ENCODE results near the gene RNF8.
"Not testable (repeated sequence)": the region's sequence is repeated elsewhere in the genome, so short reads cannot be mapped to it uniquely, and the experiment has no call there.

Gene RNF8

GRCh38 chr6:37338317-37338716, 15.5 kb upstream of the RNF8 start:
- DNase-seq; H3K27ac ChIP-seq (ENCODE audit: low read depth, low read length); H3K4me2 ChIP-seq (ENCODE audit: low read length); H2BK15ac ChIP-seq (replicated peaks; ENCODE audit: low read depth); H2AK5ac ChIP-seq (ENCODE audit: low read length); H2BK120ac ChIP-seq (ENCODE audit: low read depth, low read length); H3K23ac ChIP-seq (ENCODE audit: low read length); H3K79me2 ChIP-seq (ENCODE audit: control insufficient read depth, insufficient read depth, low read length); H3K79me1 ChIP-seq (ENCODE audit: low read length); H2BK5ac ChIP-seq (ENCODE audit: low read length); H3K4ac ChIP-seq (ENCODE audit: low read depth, low read length); H3K27me3 ChIP-seq (ENCODE audit: insufficient read depth, low read length, poor library complexity); H4K8ac ChIP-seq (ENCODE audit: low read depth, low read length); H4K5ac ChIP-seq (ENCODE audit: low read length); H3K36me3 ChIP-seq (ENCODE audit: control insufficient read depth, insufficient read depth, low read length); H3K4me1 ChIP-seq (ENCODE audit: control insufficient read depth, low read depth, low read length); H3K56ac ChIP-seq (ENCODE audit: low read length); H3K9ac ChIP-seq (ENCODE audit: low read length); H3K4me3 ChIP-seq (ENCODE audit: low read length); H3K18ac ChIP-seq (ENCODE audit: low read length): not testable (repeated sequence)
- no CpG with 5 or more reads among the region's 3 CpGs for WGBS (ENCODE audit: extremely low coverage, insufficient coverage, low lambda C conversion rate)

GRCh38 chr6:37338745-37339255, 15.0 kb upstream of the RNF8 start:
- H3K23ac ChIP-seq (ENCODE audit: low read length), result no peak overlapping the region
- H3K79me1 ChIP-seq (ENCODE audit: low read length), result no peaks in the 10 kb centered on the region
- H4K8ac ChIP-seq (ENCODE audit: low read depth, low read length), result no peak overlapping the region
- no peak overlapping the region for H3K4me2 ChIP-seq (ENCODE audit: low read length)
- H3K18ac ChIP-seq (ENCODE audit: low read length), result no peak overlapping the region
- no peaks in the 10 kb centered on the region for H3K27me3 ChIP-seq (ENCODE audit: insufficient read depth, low read length, poor library complexity)
- H2BK15ac ChIP-seq (replicated peaks; ENCODE audit: low read depth), result no peak overlapping the region
- no peaks in the 10 kb centered on the region for H3K79me2 ChIP-seq (ENCODE audit: control insufficient read depth, insufficient read depth, low read length)
- H3K9ac ChIP-seq (ENCODE audit: low read length), result no peak overlapping the region
- H3K4ac ChIP-seq (ENCODE audit: low read depth, low read length), result no peak overlapping the region
- H3K56ac ChIP-seq (ENCODE audit: low read length), result no peak overlapping the region
- H4K5ac ChIP-seq (ENCODE audit: low read length), result no peak overlapping the region
- no CpG with 5 or more reads among the region's 5 CpGs for WGBS (ENCODE audit: extremely low coverage, insufficient coverage, low lambda C conversion rate)
- H3K4me1 ChIP-seq (ENCODE audit: control insufficient read depth, low read depth, low read length), result no peaks in the 10 kb centered on the region
- H3K4me3 ChIP-seq (ENCODE audit: low read length), result no peak overlapping the region
- no peaks in the 10 kb centered on the region for H3K36me3 ChIP-seq (ENCODE audit: control insufficient read depth, insufficient read depth, low read length)
- no peak for DNase-seq
- H2BK5ac ChIP-seq (ENCODE audit: low read length), result no peak overlapping the region
- H2AK5ac ChIP-seq (ENCODE audit: low read length), result no peak overlapping the region
- no peak overlapping the region for H3K27ac ChIP-seq (ENCODE audit: low read depth, low read length)
- H2BK120ac ChIP-seq (ENCODE audit: low read depth, low read length), result no peak overlapping the region

GRCh38 chr6:37339741-37340638, 13.8 kb upstream of the RNF8 start:
- Histone ChIP-seq H3K79me1 (ENCODE audit: low read length) (no peaks in the 10 kb centered on the region), H3K4me3 (ENCODE audit: low read length) (no peak overlapping the region), H3K4ac (ENCODE audit: low read depth, low read length) (no peak overlapping the region), H3K4me2 (ENCODE audit: low read length) (no peak overlapping the region), H3K56ac (ENCODE audit: low read length) (no peak overlapping the region), H3K23ac (ENCODE audit: low read length) (no peak overlapping the region), H3K79me2 (ENCODE audit: control insufficient read depth, insufficient read depth, low read length) (no peaks in the 10 kb centered on the region), H2BK120ac (ENCODE audit: low read depth, low read length) (no peak overlapping the region), H3K4me1 (ENCODE audit: control insufficient read depth, low read depth, low read length) (no peaks in the 10 kb centered on the region), H3K27ac (ENCODE audit: low read depth, low read length) (no peak overlapping the region), H3K18ac (ENCODE audit: low read length) (no peak overlapping the region), H3K27me3 (ENCODE audit: insufficient read depth, low read length, poor library complexity) (no peaks in the 10 kb centered on the region), H2BK5ac (ENCODE audit: low read length) (no peak overlapping the region), H4K8ac (ENCODE audit: low read depth, low read length) (no peak overlapping the region), H2AK5ac (ENCODE audit: low read length) (no peak overlapping the region), H3K36me3 (ENCODE audit: control insufficient read depth, insufficient read depth, low read length) (no peaks in the 10 kb centered on the region), H4K5ac (ENCODE audit: low read length) (no peak overlapping the region), H2BK15ac (replicated peaks; ENCODE audit: low read depth) (no peak overlapping the region), H3K9ac (ENCODE audit: low read length) (no peak overlapping the region)
- WGBS (ENCODE audit: extremely low coverage, insufficient coverage, low lambda C conversion rate), result no CpG with 5 or more reads among the region's 5 CpGs
- no peak for DNase-seq

- H3K56ac ChIP-seq (ENCODE audit: low read length), result no peak overlapping the region
- no peak for DNase-seq
- H3K4me1 ChIP-seq (ENCODE audit: control insufficient read depth, low read depth, low read length), result no peaks in the 10 kb centered on the region
These were observed 13.2 kb upstream of the RNF8 start for GRCh38 chr6:37340639-37340943.

GRCh38 chr6:37343248-37343647, 10.5 kb upstream of the RNF8 start:
- H3K27me3 ChIP-seq (ENCODE audit: insufficient read depth, low read length, poor library complexity), result no peaks in the 10 kb centered on the region
- no peak overlapping the region for H3K4ac ChIP-seq (ENCODE audit: low read depth, low read length)
- no peaks in the 10 kb centered on the region for H3K36me3 ChIP-seq (ENCODE audit: control insufficient read depth, insufficient read depth, low read length)
- no peak overlapping the region for H2AK5ac ChIP-seq (ENCODE audit: low read length)
- no peak overlapping the region for H3K4me2 ChIP-seq (ENCODE audit: low read length)
- H3K4me1 ChIP-seq (ENCODE audit: control insufficient read depth, low read depth, low read length), result no peaks in the 10 kb centered on the region
- no peak overlapping the region for H3K56ac ChIP-seq (ENCODE audit: low read length)
- H3K23ac ChIP-seq (ENCODE audit: low read length), result no peak overlapping the region
- H4K8ac ChIP-seq (ENCODE audit: low read depth, low read length), result no peak overlapping the region
- H3K4me3 ChIP-seq (ENCODE audit: low read length), result no peak overlapping the region
- H2BK5ac ChIP-seq (ENCODE audit: low read length), result no peak overlapping the region
- no peak overlapping the region for H2BK120ac ChIP-seq (ENCODE audit: low read depth, low read length)
- no CpG with 5 or more reads among the region's 3 CpGs for WGBS (ENCODE audit: extremely low coverage, insufficient coverage, low lambda C conversion rate)
- no peaks in the 10 kb centered on the region for H3K79me1 ChIP-seq (ENCODE audit: low read length)
- no peak overlapping the region for H2BK15ac ChIP-seq (replicated peaks; ENCODE audit: low read depth)
- H3K79me2 ChIP-seq (ENCODE audit: control insufficient read depth, insufficient read depth, low read length), result no peaks in the 10 kb centered on the region
- H3K18ac ChIP-seq (ENCODE audit: low read length), result no peak overlapping the region
- no peak overlapping the region for H3K27ac ChIP-seq (ENCODE audit: low read depth, low read length)
- no peak overlapping the region for H3K9ac ChIP-seq (ENCODE audit: low read length)
- H4K5ac ChIP-seq (ENCODE audit: low read length), result no peak overlapping the region
- no peak for DNase-seq

More at GRCh38 chr6:37340639-37340943, 13.2 kb upstream of the RNF8 start:
- no peak overlapping the region for H3K4ac ChIP-seq (ENCODE audit: low read depth, low read length)
- no peaks in the 10 kb centered on the region for H3K79me1 ChIP-seq (ENCODE audit: low read length)
- H3K27ac ChIP-seq (ENCODE audit: low read depth, low read length), result no peak overlapping the region
- H3K27me3 ChIP-seq (ENCODE audit: insufficient read depth, low read length, poor library complexity), result no peaks in the 10 kb centered on the region
- H3K23ac ChIP-seq (ENCODE audit: low read length), result no peak overlapping the region
- H2AK5ac ChIP-seq (ENCODE audit: low read length), result no peak overlapping the region
- no peak overlapping the region for H4K8ac ChIP-seq (ENCODE audit: low read depth, low read length)
- no peak overlapping the region for H3K9ac ChIP-seq (ENCODE audit: low read length)
- H2BK120ac ChIP-seq (ENCODE audit: low read depth, low read length), result no peak overlapping the region
- H4K5ac ChIP-seq (ENCODE audit: low read length), result no peak overlapping the region
- no peak overlapping the region for H2BK5ac ChIP-seq (ENCODE audit: low read length)
- H3K4me2 ChIP-seq (ENCODE audit: low read length), result no peak overlapping the region
- WGBS (ENCODE audit: extremely low coverage, insufficient coverage, low lambda C conversion rate), result no CpG with 5 or more reads among the region's 4 CpGs
- no peak overlapping the region for H3K18ac ChIP-seq (ENCODE audit: low read length)
- no peaks in the 10 kb centered on the region for H3K79me2 ChIP-seq (ENCODE audit: control insufficient read depth, insufficient read depth, low read length)
- H2BK15ac ChIP-seq (replicated peaks; ENCODE audit: low read depth), result no peak overlapping the region
- H3K36me3 ChIP-seq (ENCODE audit: control insufficient read depth, insufficient read depth, low read length), result no peaks in the 10 kb centered on the region
- no peak overlapping the region for H3K4me3 ChIP-seq (ENCODE audit: low read length)

- Histone ChIP-seq H3K36me3 (ENCODE audit: control insufficient read depth, insufficient read depth, low read length) (no peaks in the 10 kb centered on the region), H3K4ac (ENCODE audit: low read depth, low read length) (no peak overlapping the region), H3K56ac (ENCODE audit: low read length) (no peak overlapping the region), H3K9ac (ENCODE audit: low read length) (no peak overlapping the region), H3K79me1 (ENCODE audit: low read length) (no peaks in the 10 kb centered on the region), H3K23ac (ENCODE audit: low read length) (no peak overlapping the region), H2BK15ac (replicated peaks; ENCODE audit: low read depth) (no peak overlapping the region), H3K27me3 (ENCODE audit: insufficient read depth, low read length, poor library complexity) (no peaks in the 10 kb centered on the region), H3K4me1 (ENCODE audit: control insufficient read depth, low read depth, low read length) (no peaks in the 10 kb centered on the region), H3K79me2 (ENCODE audit: control insufficient read depth, insufficient read depth, low read length) (no peaks in the 10 kb centered on the region), H3K18ac (ENCODE audit: low read length) (no peak overlapping the region), H4K8ac (ENCODE audit: low read depth, low read length) (no peak overlapping the region), H2BK120ac (ENCODE audit: low read depth, low read length) (no peak overlapping the region), H4K5ac (ENCODE audit: low read length) (no peak overlapping the region), H2BK5ac (ENCODE audit: low read length) (no peak overlapping the region), H3K27ac (ENCODE audit: low read depth, low read length) (no peak overlapping the region), H2AK5ac (ENCODE audit: low read length) (no peak overlapping the region), H3K4me3 (ENCODE audit: low read length) (no peak overlapping the region), H3K4me2 (ENCODE audit: low read length) (no peak overlapping the region)
- DNase-seq, result no peak
- WGBS (ENCODE audit: extremely low coverage, insufficient coverage, low lambda C conversion rate), result no CpG with 5 or more reads among the region's 3 CpGs
These were observed 9.5 kb upstream of the RNF8 start for GRCh38 chr6:37344308-37344707.
